GM18870 (cell line): ENCODE results near the gene SMLR1.

Experiments used
- ATAC-seq: cut with Tn5 transposase; IDR thresholded peaks from one replicate; pipeline ENCODE4 v1.9.1; 2021; ENCODE audit warnings: moderate library complexity; ENCODE audit not compliant: unreplicated experiment

Gene SMLR1

GRCh38 chr6:130824978-130825694, 2.1 kb upstream of the SMLR1 start:
- no peak for ATAC-seq

GRCh38 chr6:130825772-130826441, 1.3 kb upstream of the SMLR1 start:
- no peak for ATAC-seq

- no peak for ATAC-seq
Measured at GRCh38 chr6:130826442-130827246, 562 bp upstream of the SMLR1 start.

- no peak for ATAC-seq
Measured at GRCh38 chr6:130829333-130829910, 2.2 kb downstream of the SMLR1 start.

- ATAC-seq, result no peak
Measured at GRCh38 chr6:130831607-130832006, 4.4 kb downstream of the SMLR1 start.

GRCh38 chr6:130833569-130833968, 6.4 kb downstream of the SMLR1 start:
- ATAC-seq, result no peak

GRCh38 chr6:130834482-130835251, 7.5 kb downstream of the SMLR1 start:
- ATAC-seq, result no peak

GRCh38 chr6:130836055-130836640, 8.9 kb downstream of the SMLR1 start:
- no peak for ATAC-seq

GRCh38 chr6:130837067-130837466, 9.9 kb downstream of the SMLR1 start:
- ATAC-seq, result no peak

- no peak for ATAC-seq
Measured at GRCh38 chr6:130838250-130838860, 11.1 kb downstream of the SMLR1 start.

GRCh38 chr6:130838951-130839350, 11.7 kb downstream of the SMLR1 start:
- ATAC-seq, result no peak

GRCh38 chr6:130839379-130839778, 12.2 kb downstream of the SMLR1 start:
- ATAC-seq, result no peak

GRCh38 chr6:130840050-130840449, 12.8 kb downstream of the SMLR1 start:
- no peak for ATAC-seq

GRCh38 chr6:130841128-130841728, 14.0 kb downstream of the SMLR1 start:
- ATAC-seq, result no peak

GRCh38 chr6:130843575-130844320, 16.5 kb downstream of the SMLR1 start:
- ATAC-seq, result peak; percentile 78

- ATAC-seq, result no peak
Measured at GRCh38 chr6:130846501-130846900, 19.3 kb downstream of the SMLR1 start.

GRCh38 chr6:130847001-130847910, 20.1 kb downstream of the SMLR1 start:
- no peak for ATAC-seq

GRCh38 chr6:130848945-130849344, 21.7 kb downstream of the SMLR1 start:
- peak; percentile 66 for ATAC-seq
